ENCODE measurements around the gene COL27A1.

COL27A1 gene

DNA sequence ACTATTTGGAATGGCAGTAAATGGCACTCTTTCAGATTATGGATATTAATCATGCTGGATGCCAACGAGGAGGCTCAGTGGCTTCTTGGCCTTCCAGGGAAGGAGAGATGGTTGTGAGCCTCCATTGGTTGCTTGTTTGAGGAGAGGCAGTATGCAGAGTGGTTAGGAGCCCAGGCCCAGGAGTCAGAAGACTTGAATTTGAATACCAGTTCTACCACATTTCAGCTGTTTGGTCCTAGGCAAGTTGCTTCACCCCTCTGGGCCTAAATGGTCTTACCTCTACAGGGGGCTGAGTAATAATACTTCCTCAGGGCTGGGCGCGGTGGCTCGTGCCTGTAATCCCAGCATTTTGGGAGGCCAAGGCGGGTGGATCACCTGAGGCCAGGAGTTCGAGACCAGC is 52.5 kb downstream of the COL27A1 start:
- DNase-seq: no peak

DNA sequence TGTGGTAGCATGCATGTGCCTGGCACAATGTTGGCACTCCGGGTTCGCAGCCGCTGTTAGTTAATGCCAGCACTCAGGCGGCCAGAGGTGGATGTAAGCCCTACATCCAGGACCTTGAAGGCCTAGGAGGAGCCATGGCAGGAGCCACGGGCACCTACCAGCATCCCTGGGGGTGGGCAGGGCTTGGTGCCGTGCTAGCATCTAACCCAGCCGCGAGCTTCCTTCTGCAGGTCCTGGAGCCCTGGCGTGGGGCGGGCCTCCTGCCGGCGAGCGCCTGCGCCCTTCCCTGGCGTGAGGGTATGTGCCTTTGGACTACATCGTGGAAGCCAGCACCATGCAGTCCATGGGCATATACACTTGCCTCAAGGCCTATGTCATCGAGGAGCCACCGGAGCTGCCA is 53.8 kb downstream of the COL27A1 start:
- no peak for DNase-seq

DNA sequence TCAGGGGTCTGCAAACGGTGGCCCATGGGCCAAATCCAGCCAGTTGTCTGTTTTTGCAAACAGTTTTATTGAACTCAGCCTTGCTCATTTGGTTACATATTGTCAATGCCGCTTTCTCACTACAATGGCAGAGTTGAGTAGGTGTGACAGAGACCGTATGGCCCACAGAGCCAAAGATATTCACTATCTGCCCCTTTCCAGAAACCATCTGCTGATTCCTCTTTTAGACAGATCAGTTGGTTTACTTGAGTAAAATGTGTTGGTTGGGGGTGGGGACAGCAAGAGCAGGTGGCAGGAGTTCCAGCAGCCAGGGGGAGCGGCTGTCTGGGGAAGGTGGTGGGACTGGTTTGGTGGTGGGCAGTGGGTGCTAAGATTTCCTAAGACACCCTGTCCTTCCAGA is 54.8 kb downstream of the COL27A1 start:
- DNase-seq: no peak

DNA sequence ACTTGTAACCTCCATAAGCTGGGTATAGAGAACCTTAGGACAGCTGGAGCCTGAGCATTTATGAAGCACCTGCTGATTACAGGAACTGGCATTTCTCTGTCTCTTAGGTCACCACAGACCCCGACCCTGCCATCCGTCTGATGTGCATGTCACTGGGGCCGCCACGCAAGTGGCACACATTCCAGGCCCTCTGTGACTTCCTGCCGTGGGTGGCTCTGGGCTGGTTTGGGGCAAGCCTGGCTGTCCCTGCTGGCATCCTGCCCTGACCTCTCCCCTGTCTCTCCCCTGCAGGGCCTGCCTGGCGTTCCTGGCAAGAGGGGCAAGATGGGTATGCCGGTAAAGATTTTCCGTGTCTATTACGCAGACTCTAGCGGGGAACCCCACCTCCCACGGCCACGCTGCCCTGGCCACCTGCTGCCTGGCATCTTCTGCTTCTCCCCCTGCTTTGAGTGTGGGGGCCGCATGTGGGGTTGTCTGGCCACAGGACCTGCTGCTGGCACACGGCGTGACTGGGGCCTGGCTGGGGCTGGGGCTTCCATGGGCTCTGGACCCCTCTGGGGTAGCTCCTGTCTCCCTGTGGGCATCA is 55.4 kb downstream of the COL27A1 start:
- DNase-seq: no peak

DNA sequence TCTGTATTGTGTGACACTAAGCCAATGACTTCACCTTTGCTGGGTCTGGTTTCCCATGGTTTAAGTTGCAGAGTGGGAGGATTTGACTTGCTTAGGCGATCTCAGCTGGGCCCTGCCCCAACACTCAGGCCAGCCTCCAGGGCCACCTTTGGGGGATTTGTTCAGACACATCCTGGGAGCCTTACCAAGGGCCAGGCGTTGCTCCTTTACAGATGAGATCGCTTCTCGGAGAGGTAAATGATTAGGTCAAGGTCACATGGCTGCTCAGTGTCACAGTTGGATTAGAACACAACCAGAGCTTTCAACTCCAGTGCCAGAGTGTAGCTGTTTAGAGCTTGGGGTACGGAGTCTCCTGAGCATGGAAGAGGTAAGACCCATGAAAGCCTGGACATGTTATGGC is 57.5 kb downstream of the COL27A1 start:
- DNase-seq: no peak

DNA sequence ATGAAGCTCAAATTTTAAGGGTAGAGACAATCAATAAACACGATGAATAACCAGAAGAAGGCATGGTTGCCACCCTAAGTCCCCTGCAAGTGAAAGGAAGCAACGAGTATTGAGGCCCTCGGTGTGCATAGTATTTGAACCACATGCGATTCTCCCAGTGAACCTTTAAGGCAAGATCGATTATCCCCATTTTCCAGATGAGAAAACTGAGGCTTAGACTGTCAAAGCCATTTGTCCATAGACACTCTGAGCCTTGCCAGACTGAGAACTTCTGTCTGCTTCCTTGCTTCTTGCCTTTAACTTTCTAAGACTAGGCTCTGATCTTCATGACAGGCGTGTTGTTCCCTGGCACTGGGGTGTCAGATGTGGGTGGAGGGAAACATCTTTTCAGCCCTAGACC is 58.2 kb downstream of the COL27A1 start:
- DNase-seq: no peak

DNA sequence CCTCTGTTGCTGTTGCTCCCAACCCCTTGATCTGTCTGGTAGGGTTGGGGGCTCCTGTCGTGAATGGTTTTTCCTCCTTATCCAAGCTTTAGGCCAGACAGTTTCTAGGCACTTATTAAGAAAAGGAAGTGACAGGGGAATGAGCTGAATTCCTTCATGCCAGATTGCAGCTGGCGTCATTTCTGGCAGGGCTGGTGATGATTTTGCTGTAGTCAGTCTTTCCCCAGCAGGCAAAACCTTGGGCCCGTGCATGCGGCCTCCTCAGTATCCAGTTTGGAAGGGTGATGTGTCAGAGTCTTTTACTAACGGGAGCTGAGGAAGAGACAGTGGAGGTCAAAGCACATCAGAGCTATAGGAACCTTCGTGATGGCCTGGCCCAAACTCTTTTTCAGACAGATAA is 58.8 kb downstream of the COL27A1 start:
- DNase-seq: no peak

DNA sequence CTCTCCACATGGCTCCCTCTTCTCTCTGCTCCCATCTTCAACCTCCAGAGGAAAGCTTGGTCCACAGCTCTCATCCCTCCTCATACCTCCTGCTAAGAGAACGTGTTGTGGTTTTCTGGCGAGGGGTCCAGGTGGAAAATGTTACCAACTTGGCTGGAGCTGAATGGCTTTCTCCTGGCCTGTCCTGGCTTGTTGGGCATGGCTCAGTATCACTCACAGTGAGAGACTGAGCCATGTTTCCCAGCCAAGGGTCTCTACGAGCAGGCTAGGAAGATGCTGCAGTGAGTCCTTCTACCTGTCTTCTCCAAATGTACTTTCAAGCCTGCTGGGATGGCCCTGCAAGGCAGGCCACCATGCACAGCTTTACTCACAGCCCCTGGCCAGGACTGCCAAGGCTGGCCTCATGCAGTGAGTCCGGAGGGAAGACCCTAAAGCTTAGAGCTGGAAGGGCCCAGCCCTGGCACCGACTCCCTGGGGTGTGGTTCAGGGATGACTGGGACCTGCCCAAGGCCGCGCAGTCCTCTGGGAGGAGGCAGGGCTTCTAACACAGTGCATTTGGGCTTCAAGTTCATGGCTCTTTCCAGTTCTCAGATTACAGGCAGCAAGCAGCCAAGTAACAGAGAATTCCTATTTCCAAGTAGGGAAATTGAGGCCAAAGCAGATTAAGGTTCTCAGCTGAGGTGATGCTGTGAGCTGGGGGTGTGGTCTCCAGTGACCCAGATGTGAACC is 59.5 kb downstream of the COL27A1 start:
- no peak for DNase-seq

DNA sequence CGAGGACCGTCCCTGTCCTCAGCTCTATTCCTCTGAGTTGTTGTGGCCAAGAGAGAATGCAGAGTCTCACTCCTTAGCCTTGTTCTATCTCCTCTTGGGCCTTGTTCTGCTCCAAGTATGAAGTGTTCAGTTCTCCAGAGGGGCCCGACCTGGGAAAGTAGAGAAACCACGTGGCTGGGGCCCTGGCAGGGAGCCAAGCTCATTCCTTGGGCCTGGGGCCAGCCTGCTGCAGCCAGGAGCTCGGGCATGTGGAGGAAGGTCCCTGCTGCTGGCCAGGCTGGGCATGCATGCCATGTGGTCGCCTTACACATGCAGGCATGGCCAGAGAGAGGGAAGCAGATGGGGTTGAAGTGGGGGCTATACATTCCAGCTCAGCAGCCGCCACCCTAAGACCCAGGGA is 60.7 kb downstream of the COL27A1 start:
- no peak for DNase-seq

DNA sequence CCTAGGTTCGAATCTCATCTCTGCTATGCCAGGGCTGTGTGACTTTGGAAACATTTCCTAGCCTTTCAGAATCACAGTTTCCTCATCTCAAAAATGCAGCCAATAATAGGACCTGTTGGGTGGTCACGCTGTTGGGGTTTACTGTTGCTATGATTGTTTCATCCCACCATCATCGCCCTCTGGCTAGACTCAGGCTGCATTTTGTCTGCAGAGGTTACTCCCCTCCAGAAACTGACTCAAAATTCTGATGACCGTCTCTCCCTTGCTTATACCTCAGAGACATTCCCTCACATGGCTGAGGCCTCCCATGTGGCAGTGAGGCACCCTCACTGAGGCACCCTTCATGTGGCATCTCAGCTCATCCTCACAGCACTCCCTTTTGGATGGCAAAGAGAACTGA is 61.6 kb downstream of the COL27A1 start:
- no peak for DNase-seq

DNA sequence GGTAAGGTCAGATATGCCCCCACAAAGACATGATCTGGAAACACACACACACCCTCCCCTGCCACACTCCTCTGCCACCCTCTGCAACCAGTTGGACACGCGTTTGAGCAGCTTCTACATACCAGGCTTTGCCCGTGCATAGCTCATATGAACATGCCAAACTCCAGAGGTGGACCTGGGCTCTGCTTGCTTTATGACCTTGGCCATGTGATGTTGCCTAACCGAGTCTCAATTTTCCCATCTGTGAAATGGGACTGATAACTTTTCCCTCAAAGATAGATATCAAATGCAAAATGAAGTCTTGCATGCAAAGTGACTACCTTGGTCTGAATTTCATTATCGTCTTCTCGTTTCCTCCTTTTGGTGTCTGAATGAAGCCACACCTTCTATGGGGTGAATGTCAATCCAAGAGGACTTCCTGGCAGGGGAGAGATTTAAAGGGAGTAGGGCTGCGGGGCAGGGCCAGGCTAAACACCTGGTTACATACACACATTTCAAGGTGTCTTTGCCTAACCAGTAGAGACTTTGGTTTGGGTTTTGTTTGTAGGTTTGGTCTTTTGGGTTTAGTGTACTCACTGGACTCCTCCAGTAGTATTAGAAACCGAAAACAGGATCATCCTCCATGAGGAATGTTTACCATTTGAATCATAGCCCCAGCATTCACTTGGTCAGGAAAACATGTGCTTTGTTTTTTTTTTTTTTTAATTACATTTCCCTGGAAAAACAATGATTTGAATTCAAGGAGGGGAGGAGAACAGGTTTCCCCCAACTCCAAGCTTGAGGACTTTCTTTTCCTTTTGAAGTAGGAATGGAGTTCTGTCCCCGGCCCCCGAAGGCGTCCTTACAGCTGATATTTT is 63.2 kb downstream of the COL27A1 start:
- no peak for DNase-seq

DNA sequence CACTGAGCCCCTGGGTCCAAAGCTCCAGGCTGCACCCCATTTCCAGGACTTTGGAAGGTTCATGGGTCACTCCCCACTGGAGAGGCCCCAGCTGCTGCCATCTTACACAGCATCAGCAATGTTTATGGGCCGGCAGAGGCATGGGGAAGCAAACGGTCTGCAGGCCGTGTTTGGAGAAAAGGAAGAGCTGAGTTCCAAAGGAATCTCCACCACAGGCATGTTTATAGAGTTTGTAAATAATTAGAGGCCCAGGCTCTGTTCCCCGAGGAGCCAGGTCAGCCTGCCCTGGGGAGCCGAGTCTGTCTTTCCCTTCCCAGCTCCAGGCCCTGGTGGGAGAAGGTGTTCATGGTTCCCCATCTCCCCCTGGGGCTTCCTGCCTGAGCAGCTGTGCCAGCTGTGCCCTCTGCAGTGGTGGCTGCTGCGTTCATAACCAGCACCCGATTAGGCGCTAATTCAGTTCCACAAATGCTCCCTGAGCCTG is 64.8 kb downstream of the COL27A1 start:
- DNase-seq: no peak

DNA sequence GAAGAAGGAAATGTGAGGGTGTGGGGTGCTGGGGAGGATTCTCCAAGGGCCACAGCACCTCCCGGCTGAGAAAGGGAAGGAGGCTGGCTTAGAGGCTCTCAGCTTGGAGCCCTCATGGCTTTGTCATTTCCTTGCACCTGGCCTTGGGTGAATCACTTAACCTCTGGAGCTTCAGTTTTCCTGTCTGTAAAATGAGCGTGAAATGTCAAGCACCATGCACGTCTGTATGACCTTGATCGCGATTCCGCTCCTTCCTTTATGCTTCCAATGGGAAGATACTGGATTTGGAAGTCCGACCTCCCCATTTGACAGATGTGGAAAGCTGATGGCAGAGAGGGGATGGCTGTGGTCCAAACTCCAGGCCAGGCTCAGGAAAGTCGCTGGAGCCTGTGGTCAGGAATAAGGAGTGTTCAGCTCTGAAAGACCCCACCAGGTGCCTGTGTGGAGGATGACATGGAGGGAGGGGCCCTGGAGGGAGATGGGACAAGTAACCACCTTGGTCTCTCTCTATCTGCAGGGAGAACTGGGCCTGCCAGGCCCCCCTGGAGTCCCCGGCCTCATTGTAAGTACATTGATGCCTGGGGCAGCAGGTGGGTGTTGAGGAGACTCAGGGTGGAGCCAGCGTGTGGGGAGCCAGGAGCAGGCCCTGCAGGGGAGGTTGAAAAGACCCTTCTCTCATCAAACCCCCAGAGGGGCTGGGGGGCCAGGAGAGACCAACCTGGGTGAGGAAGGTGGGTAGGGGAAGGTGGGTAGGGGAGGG is 66.5 kb downstream of the COL27A1 start:
- no peak for DNase-seq

DNA sequence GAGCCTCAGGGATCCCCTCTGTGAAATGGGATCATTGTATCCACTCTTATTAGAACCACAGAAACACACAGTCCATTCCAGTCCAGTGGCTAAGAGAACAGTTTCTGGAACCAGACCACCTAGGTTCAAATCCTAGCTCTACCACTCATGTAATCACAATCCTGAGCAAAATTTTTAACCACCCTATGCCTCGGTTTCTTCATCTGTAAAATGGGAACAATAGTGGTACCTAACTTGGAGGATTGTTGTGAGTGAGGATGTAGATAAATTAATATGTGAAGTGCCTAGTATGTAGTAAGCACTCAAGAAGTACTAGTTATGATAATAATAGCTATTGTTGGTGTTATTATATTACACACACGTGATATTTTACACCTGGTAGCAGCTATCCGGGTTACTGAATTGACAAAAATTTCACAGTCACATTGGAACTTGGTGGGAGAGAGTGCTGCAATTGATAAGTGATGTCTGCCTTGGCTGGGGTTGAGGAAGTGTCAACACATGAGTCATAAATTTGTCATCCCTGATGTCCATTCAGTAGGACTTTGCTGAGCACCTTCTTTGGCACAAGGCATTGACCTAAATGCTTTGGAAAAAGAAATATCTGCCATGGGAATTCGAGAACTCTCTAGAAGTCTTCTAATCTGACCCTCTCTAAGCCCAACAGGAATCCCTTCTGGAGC is 68.4 kb downstream of the COL27A1 start:
- no peak for DNase-seq

DNA sequence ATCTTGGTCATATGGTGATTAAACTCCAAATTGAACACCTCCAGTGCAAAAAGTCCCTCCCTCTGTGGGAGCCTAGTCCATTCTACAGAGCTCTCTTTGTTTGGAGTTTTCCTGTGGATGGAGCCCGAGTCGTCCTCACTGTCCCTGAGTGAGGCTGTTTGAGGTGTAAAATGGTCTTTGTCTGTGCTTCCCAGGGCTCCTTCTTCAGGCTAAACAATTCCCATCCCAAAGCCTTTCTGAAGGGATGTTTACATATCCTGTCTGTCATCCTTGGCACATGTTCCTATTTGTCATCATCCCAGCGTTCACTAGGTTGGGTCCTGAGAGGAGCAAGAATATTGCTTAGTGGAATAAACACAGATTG is 68.9 kb downstream of the COL27A1 start:
- DNase-seq: no peak

DNA sequence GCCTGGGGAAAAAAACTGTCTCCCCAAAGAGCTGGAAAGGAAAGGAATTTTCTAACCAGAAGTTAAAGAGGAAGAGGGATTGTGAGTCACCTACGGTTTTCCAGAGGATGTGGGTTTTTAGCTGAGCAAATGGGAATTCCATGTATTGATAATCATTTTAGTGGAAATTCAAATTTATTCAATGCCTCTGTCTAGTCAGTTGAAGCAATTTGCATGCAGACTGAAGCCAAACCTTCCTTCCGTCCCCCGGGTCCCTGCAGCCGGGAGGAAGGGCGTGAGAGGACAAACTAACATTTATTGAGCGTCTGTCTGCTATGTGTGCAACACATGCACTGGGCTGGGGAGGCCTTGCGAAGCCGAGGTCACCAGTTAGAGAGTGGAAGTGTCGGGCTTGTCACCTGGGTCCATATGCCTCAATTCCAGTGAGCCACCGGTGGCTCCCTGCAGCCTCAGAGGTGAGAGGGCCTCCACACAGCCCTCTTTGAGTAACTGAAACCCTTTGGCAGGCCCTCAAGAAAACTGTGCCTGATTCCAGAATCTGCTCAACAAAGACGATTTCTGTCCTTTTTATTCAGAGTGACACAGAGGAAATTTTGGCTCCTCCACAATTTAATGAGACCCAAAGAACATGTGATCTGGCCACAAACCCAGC is 70.3 kb downstream of the COL27A1 start:
- DNase-seq: no peak

DNA sequence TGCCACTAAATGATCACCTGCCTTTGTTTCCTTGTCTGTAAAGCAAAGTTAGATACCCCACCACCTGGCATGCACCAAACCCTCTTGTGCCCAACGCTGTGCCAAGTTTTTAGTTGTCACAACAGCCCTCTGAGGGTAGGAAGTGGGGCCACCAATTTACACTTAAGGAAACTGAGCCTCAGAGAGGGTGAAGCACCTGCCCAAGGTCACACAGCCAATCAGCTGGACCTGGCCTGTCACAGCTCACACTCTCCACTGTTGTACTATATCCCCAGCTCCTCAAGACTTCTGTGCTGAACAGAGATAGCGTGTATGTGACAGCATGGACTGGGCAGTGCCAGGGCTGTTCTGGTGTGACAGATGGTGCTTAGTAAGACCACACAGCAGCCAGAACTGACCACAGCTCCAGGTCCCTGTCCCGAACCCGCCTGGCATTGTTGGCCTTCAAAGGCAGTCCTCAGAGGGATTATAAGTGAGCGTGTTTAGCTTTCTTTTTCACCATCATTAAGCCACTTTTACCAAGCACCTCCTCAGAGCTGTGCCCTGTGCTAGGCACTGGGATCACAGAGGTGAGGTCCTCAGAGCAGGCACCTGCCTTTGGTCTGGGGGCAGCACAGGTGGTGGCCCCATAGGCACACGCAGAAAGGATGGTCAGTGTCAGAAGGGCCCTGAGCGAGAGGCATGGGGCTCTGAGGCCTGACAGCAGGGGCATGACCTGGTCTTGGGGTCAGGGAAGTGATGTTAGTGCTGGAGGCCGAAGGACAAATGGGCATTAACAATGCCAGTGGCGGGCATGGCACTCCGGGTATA is 71.1 kb downstream of the COL27A1 start:
- DNase-seq: no peak

DNA sequence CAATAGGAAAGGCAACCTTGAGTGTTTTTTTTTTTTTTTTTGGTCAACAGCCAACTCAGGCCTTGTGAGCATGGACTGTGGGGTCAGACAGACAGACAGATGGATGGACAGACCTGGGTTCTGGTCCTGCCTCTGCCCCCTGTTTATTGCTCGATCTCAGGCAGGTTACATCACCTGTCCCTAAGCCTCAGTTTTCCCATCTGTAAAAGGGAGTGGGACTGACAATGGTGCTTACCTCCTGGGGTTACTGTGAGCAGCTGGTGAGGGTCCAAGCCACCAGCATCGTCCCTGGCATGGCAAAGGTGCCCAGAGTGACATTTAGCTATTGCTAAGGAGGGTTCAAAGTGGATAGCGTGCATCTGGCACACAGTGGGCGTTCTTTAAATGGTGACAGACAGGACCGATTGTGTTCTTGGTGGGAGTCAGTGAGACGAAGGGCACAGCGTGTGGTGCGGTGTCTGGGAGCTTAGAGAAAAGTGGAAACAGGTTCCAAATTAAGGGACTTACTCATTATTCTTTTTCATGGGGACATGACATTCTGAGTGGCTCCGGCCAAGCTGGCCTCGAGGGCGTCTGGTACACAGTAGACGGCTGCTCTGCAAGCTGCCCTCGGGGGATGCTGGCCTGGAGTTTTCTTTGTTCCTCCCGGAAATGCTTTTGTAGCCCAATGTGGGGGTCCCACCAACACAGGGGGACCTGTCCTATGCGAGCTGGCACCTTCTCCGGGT is 72.1 kb downstream of the COL27A1 start:
- DNase-seq: no peak

DNA sequence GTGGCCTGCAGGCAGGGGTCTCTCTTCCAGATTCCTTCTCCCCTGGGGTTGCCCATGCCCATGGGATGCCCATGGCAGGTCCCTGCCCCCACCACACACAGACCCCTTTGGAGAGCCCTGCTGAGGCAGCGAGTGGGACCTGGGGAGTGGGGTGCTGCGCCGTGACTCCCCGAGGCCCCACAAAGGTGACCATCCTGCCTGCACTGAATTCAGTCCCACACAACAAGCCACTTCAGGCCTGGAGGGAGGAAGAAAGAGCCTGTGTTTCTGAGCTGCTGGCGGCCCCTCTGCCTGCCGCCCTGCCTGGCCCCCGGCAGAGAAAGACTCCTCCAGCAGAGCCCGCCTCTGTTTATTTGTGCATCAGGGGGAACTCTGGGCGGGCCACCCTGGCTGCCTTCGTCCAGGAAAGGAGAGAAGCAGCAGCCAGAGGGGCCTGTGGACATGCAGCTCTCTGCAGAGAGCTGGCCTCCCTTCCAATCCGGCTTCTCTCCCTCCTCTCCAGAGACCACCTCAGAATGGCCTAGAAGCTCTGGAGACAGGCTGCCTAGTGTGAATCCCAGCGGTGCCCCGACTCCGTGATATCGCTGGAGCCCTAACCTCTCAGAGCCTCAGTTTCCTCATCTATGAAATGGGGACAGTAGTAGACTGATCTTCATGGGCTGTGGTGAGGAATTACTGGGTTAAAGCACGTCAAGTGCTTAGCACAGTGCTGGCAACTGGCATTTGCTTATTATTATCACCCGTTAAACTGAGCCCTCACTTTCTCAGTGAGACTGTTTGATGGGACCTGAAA is 72.9 kb downstream of the COL27A1 start:
- no peak for DNase-seq

DNA sequence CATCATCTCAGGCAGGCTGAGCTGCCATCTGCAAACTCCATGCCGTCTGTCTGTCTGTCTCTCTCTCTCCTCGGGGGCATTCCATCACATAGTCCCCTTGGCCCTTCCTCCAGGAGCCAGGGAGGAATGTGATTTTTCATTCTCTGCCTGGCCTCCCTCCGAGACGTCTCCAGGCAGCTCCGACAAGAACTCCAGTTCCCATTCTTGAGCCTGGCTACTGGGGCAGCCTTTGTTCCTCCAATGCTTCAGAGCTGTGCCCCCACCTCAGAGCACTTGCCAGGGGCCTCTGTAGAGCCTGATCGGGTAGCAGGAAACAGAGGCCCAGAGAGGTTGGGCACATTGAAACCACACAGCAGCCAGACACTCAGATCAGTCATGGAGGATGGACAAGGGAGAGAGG is 74.0 kb downstream of the COL27A1 start:
- no peak for DNase-seq
